Breast epithelium (tissue), 3 donors: ENCODE results near the gene CCDC9B.

Source experiments
- CTCF ChIP-seq, 3 donors: fragments of 450-650 bp; IDR thresholded peaks; one replicate each; pipeline ENCODE4 v1.5.1; 2016 to 2017; ENCODE audit warnings: antibody characterized with exemption in 3 of 3, mild to moderate bottlenecking in 3 of 3, moderate library complexity in 3 of 3
- POLR2A ChIP-seq: fragments of 450-650 bp; IDR thresholded peaks from one replicate; pipeline ENCODE4 v1.6.1; 2016; ENCODE audit warnings: antibody characterized with exemption, mild to moderate bottlenecking, moderate library complexity
- POLR2AphosphoS5 ChIP-seq, 3 donors: sonication (generic); formaldehyde crosslinking; IDR thresholded peaks; one replicate each; pipeline ENCODE4 v1.6.1; 2017; ENCODE audit warnings: antibody characterized with exemption in 3 of 3

- TF ChIP-seq CTCF (IDR thresholded peaks at IDR 0.05) (no peak), POLR2A (no peak), POLR2AphosphoS5 (IDR thresholded peaks at IDR 0.05) (no peak)
These were observed 33.1 kb downstream of the CCDC9B start, which contains the start of gene PLCB2 for GRCh38 chr15:40307421-40308211.
